ENCODE measurements around the gene SLK.

Gene SLK

GRCh38 chr10:103966671-103967447, at the start of gene SLK:
Gene SLK, plus strand, starts transcription at chr10:103967140. Its CDS starts 606 bp downstream, at chr10:103967746.
- ATAC-seq (peak; percentile 88), DNase-seq (peak; percentile 89)

GRCh38 chr10:103917302-103918052, 49.5 kb upstream of the SLK start:
- peak; percentile 11 for ATAC-seq
- DNase-seq: peak; percentile 56

GRCh38 chr10:103918053-103918846, 48.7 kb upstream of the SLK start, which contains the start of gene STN1:
Gene STN1, minus strand, starts transcription at chr10:103918184. Its CDS starts 590 bp downstream, at chr10:103917594.
- peak; percentile 97 for DNase-seq
- ATAC-seq: peak; percentile 95

- DNase-seq (no peak), ATAC-seq (no peak)
Measured at GRCh38 chr10:103919648-103920025, 47.3 kb upstream of the SLK start.

- ATAC-seq: no peak
Measured at GRCh38 chr10:103921248-103921647, 45.7 kb upstream of the SLK start.

GRCh38 chr10:103921750-103922195, 45.2 kb upstream of the SLK start:
- no peak for ATAC-seq
- no peak for DNase-seq

More at GRCh38 chr10:103921248-103921647, 45.7 kb upstream of the SLK start:
- no peak for DNase-seq

- ATAC-seq: no peak
Measured at GRCh38 chr10:103922659-103923058, 44.3 kb upstream of the SLK start.

GRCh38 chr10:103923502-103923901, 43.4 kb upstream of the SLK start:
- no peak for DNase-seq
- no peak for ATAC-seq

More at GRCh38 chr10:103922659-103923058, 44.3 kb upstream of the SLK start:
- DNase-seq: no peak

GRCh38 chr10:103925591-103925990, 41.3 kb upstream of the SLK start:
- ATAC-seq (no peak), DNase-seq (no peak)

GRCh38 chr10:103926722-103927319, 40.1 kb upstream of the SLK start:
- ATAC-seq: no peak
- DNase-seq: no peak

GRCh38 chr10:103928784-103929183, 38.2 kb upstream of the SLK start:
- ATAC-seq: no peak
- no peak for DNase-seq

- no peak for ATAC-seq
- DNase-seq: no peak
Measured at GRCh38 chr10:103929381-103929921, 37.5 kb upstream of the SLK start.

- ATAC-seq (no peak), DNase-seq (no peak)
Measured at GRCh38 chr10:103930449-103930848, 36.5 kb upstream of the SLK start.

GRCh38 chr10:103930881-103931280, 36.1 kb upstream of the SLK start:
- no peak for DNase-seq
- ATAC-seq: no peak

- DNase-seq: no peak
- ATAC-seq: no peak
Measured at GRCh38 chr10:103931603-103932002, 35.3 kb upstream of the SLK start.

- no peak for DNase-seq
- no peak for ATAC-seq
Measured at GRCh38 chr10:103932271-103932670, 34.7 kb upstream of the SLK start.

- DNase-seq (no peak), ATAC-seq (no peak)
Measured at GRCh38 chr10:103932971-103933370, 34.0 kb upstream of the SLK start.

- ATAC-seq: no peak
- no peak for DNase-seq
Measured at GRCh38 chr10:103933557-103934121, 33.3 kb upstream of the SLK start.

GRCh38 chr10:103934308-103934707, 32.6 kb upstream of the SLK start:
- no peak for ATAC-seq

GRCh38 chr10:103936022-103936421, 30.9 kb upstream of the SLK start:
- no peak for ATAC-seq
- no peak for DNase-seq

More at GRCh38 chr10:103934308-103934707, 32.6 kb upstream of the SLK start:
- DNase-seq: no peak

GRCh38 chr10:103939522-103939921, 27.4 kb upstream of the SLK start:
- DNase-seq (no peak), ATAC-seq (no peak)

Measured in stimulated activated naive CD8-positive, alpha-beta T cell treated with anti-CD3 and anti-CD28 coated beads, Interleukin-15, Interleukin-2, amounts not matched to agents 100 U/mL and 50 U/mL, for 24 hours (primary cell).